DND-41 (cell line): Measurements from ENCODE around the gene GRPEL1.

Experiments used
- CTCF ChIP-seq: IDR thresholded peaks from 2 replicates; pipeline ENCODE4 v1.5.1; 2012; ENCODE audit warnings: borderline replicate concordance, low read length, moderate library complexity, mild to moderate bottlenecking; ENCODE audit not compliant: poor library complexity, severe bottlenecking; ENCODE audit errors: extremely low read depth
- EZH2 ChIP-seq: IDR thresholded peaks from 3 replicates; pipeline ENCODE4 v1.6.1; 2012; ENCODE audit warnings: borderline replicate concordance, low read depth, mild to moderate bottlenecking, moderate library complexity, low read length, inconsistent platforms; ENCODE audit not compliant: severe bottlenecking

DNA sequence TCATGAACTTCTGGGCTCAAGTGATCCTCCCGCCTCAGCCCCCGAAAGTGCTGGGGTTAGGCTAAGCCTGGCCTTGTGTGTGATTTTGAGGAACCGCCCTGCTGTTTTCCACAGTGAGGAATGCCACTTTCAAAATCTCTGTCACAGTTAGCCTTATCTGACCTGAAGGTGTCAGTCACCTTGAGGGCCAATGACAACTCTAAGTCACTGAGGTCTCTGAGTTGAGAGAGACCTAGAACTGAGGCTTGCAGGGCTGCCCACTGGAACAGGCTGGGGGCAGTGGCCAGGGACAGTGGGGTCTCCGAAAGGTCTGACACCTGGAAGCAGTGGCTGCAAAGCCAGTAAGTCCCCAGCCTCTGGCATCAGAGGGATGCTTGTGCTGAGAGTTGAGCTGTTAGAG lies 18.6 kb downstream of the GRPEL1 start:
- TF ChIP-seq CTCF: no peak
- no peak for TF ChIP-seq EZH2
